ENCODE measurements around the gene ROM1. TPM values are rescaled to one million over a fixed set of nuclear protein-coding genes. Genes with fewer than 3 reads are reported as not detected.
"Not testable (repeated sequence)": the region's sequence is repeated elsewhere in the genome, so short reads cannot be mapped to it uniquely, and the experiment has no call there.

The ROM1 gene
- total RNA-seq, 3 donors from 2014 or later: 8.5 to 11.5 (median 11.0) TPM

DNA sequence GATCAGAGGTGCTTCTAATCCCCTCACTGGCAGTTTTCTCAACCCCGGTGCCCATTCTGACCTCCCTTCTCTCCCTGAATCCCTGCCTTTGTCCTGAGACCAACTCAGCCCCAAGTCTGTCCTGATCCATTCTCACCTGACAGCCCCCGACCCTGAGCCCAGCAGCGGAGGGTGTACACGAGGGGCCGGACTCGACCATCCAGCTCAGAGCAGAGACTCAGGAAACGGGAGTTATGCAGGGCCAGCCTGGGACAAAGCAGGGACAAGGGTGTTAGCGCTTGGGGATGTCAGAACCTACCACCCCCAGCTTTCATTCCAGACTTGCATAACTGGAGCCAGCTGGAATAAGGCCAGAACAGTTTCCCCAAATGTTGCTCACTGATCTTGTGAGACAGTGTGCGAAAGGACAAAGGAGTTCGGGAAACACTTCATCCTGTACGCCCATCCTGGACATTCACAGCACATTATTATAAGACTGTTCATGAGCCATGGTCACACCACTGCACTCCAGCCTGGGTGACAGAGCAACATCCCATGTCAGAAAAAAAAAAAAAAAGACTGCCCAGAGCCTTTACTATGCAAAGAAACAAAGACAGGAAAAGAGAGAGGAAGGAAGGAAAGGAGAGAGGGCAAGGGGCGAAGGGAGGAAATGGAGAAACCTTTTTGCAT lies 35.9 kb upstream of the ROM1 start:
- intact Hi-C loops (cut with DNase I; ENCODE audit: low total_unique reads): no loop called here
- TF ChIP-seq, protein P1, sequence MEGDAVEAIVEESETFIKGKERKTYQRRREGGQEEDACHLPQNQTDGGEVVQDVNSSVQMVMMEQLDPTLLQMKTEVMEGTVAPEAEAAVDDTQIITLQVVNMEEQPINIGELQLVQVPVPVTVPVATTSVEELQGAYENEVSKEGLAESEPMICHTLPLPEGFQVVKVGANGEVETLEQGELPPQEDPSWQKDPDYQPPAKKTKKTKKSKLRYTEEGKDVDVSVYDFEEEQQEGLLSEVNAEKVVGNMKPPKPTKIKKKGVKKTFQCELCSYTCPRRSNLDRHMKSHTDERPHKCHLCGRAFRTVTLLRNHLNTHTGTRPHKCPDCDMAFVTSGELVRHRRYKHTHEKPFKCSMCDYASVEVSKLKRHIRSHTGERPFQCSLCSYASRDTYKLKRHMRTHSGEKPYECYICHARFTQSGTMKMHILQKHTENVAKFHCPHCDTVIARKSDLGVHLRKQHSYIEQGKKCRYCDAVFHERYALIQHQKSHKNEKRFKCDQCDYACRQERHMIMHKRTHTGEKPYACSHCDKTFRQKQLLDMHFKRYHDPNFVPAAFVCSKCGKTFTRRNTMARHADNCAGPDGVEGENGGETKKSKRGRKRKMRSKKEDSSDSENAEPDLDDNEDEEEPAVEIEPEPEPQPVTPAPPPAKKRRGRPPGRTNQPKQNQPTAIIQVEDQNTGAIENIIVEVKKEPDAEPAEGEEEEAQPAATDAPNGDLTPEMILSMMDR (IDR thresholded peaks at IDR 0.05): no peak
- TF ChIP-seq POLR2AphosphoS5 (IDR thresholded peaks at IDR 0.05): no peak
- no peak for TF ChIP-seq POLR2A (IDR thresholded peaks at IDR 0.05)
- H3K4me3 ChIP-seq: peak overlapping the region in 1 of 3 donors; percentile 87
- peaks cover 0 to 9% of the 10 kb centered on the region in 2 donors for H3K4me1 ChIP-seq
- no peaks in the 10 kb centered on the region for H3K9me3 ChIP-seq
- no peaks in the 10 kb centered on the region for H3K27me3 ChIP-seq
- no peaks in the 10 kb centered on the region for H3K36me3 ChIP-seq
- peak overlapping the region; percentile 61 to 95 for H3K27ac ChIP-seq
- no peak for DNase-seq (ENCODE audit: low spot score in 2 of 2)

DNA sequence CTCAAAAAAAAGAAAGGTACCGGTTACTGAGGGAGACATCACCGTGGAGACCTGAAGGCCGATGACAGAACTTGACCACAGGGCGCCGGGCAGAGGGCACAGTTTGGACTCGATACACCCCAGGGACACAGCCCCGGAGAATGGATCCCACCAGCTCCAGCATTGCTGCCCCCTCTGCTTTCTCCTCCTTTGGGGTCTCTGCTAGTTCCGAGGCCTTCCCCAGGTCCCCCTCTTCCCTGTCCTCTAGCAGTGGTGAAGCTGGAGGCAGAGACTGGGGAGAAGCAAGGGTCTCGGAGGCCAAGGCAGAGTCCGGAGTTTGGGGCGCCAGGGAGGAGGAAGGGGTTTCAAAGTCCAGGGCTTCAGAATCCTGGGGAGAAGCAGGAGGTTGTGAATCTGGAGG lies 34.5 kb upstream of the ROM1 start:
- H3K27me3 ChIP-seq: no peaks in the 10 kb centered on the region
- DNase-seq (ENCODE audit: low spot score in 2 of 2): no peak
- intact Hi-C loops (cut with DNase I; ENCODE audit: low total_unique reads): no loop called here
- H3K4me3 ChIP-seq: no peak overlapping the region
- peak overlapping the region in 1 of 2 donors; percentile 45 for H3K27ac ChIP-seq
- H3K36me3 ChIP-seq: no peaks in the 10 kb centered on the region
- no peaks in the 10 kb centered on the region for H3K9me3 ChIP-seq
- TF ChIP-seq POLR2AphosphoS5 (IDR thresholded peaks at IDR 0.05): no peak
- no peak for TF ChIP-seq POLR2A (IDR thresholded peaks at IDR 0.05)
- TF ChIP-seq, protein P1 (IDR thresholded peaks at IDR 0.05): no peak
- peaks cover 0 to 9% of the 10 kb centered on the region in 2 donors for H3K4me1 ChIP-seq

DNA sequence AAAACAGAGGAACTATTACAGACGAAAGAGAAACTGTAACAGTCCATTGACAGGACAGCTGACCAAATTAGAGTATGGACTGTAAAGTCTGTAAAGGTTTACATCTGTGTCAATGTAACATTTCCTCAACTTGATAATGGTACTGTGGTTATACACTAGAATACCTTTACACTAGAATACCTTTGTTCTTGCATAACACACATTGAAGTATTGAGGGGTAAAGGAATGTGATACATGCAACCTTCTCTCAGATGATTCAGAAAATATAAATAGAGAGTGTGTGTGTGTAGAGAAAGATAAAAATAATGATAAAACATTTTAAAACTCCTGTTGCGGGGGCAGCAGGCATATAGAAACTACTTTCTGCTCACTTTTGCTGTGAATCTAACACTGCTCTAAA lies 33.8 kb upstream of the ROM1 start:
- TF ChIP-seq POLR2AphosphoS5 (IDR thresholded peaks at IDR 0.05) (no peak), POLR2A (IDR thresholded peaks at IDR 0.05) (no peak)
- Histone ChIP-seq H3K27me3 (no peaks in the 10 kb centered on the region), H3K4me1 (peaks cover 0 to 9% of the 10 kb centered on the region in 2 donors), H3K4me3 (no peak overlapping the region), H3K27ac (no peak overlapping the region), H3K9me3 (no peaks in the 10 kb centered on the region), H3K36me3 (no peaks in the 10 kb centered on the region)
- no peak for DNase-seq (ENCODE audit: low spot score in 2 of 2)
- intact Hi-C loops (cut with DNase I; ENCODE audit: low total_unique reads): no loop called here

DNA sequence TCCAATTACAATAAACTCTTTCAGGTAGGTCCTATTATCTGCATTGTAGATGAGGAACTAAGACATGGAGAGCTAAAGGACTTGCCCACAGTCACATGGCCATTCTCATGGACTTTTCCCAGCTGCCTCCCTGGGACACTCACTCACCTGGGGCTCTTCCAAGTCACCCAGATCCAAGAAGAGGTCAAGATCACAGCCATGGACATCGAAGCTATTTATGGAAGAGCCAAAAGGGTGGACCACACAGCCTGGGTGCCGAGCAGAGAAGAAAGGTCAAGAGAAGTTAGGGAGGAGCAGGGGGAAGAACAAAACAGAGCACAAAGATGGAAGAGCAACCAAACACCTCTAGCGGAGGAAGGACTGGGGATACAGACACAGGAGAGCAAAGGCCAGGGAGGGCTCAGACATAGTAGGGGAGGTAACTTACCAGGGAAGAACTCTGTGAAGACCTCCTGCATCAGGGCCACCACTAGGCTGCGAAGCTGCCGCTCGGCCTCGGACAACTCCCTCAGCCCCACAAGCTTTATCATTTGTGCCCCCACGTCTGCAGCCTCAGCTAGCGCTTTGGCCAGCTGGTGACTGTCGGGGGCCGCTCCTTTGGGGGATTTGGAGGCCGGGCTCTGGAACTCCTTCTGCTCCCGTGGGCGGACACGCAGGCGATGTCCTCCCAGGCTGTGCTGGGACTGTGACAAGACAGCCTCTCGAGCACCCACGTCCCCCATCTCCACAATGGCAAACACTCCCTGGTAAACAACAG lies 31.9 kb upstream of the ROM1 start:
- no peaks in the 10 kb centered on the region for H3K27me3 ChIP-seq

DNA sequence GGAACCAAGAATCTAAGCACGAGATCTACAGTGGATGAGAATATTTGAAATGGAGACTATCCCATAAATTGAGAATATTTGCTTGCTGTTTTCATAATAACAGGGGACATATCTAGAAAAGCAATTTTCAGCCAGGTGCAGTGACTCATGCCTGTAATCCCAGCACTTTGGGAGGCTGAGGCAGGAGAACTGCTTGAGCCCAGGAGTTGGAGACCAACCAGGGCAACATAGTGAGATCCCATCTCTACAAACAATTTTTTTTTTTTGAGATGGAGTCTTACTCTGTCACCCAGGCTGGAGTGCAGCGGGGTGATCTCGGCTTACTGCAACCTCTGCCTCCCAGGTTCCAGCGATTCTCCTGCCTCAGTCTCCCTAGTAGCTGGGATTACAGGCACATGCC lies 31.3 kb upstream of the ROM1 start:
- H3K9me3 ChIP-seq; H3K27me3 ChIP-seq; DNase-seq (ENCODE audit: low spot score in 2 of 2); H3K36me3 ChIP-seq; intact Hi-C loops (cut with DNase I; ENCODE audit: low total_unique reads); H3K4me3 ChIP-seq; H3K4me1 ChIP-seq; H3K27ac ChIP-seq: not testable (repeated sequence)

More for the DNA sequence above, 31.9 kb upstream of the ROM1 start:
- Histone ChIP-seq H3K4me1 (no peaks in the 10 kb centered on the region), H3K9me3 (no peaks in the 10 kb centered on the region), H3K27ac (no peak overlapping the region), H3K4me3 (no peak overlapping the region), H3K36me3 (no peaks in the 10 kb centered on the region)
- TF ChIP-seq POLR2AphosphoS5 (IDR thresholded peaks at IDR 0.05): no peak
- no peak for TF ChIP-seq POLR2A (IDR thresholded peaks at IDR 0.05)
- TF ChIP-seq, protein P1 (IDR thresholded peaks at IDR 0.05): no peak
- intact Hi-C loops (cut with DNase I; ENCODE audit: low total_unique reads): no loop called here
- DNase-seq (ENCODE audit: low spot score in 2 of 2): no peak

DNA sequence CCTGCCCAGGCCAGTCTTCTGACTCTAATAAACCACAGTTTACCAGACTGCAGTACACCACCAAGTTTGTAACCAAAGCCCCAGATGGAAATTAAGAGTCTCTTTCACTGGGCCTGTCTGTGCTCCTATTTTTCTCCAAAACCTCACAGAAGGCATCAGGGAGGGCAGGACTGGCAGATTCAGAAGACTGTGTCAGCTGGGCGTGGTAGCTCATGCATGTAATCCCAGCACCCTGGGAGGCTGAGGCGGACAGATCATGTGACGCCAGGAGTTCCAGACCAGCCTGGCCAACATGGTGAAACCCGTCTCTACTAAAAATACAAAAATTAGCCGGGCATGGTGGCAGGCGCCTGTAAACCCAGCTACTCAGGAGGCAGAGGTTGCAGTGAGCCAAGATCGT lies 27.7 kb upstream of the ROM1 start:
- H3K4me1 ChIP-seq; H3K27me3 ChIP-seq; intact Hi-C loops (cut with DNase I; ENCODE audit: low total_unique reads); H3K4me3 ChIP-seq; H3K27ac ChIP-seq; DNase-seq (ENCODE audit: low spot score in 2 of 2); H3K36me3 ChIP-seq; H3K9me3 ChIP-seq: not testable (repeated sequence)

Data from breast epithelium (tissue), 4 donors.